Ishikawa (cell line): Measurements from ENCODE around the gene SLC35G3.

Experiments used
- CEBPB ChIP-seq: IDR thresholded peaks from 2 replicates; pipeline ENCODE4 v1.6.1; 2012
- EP300 ChIP-seq: IDR thresholded peaks from 2 replicates; pipeline ENCODE4 v1.6.1; 2012; ENCODE audit warnings: borderline replicate concordance
- FOXM1 ChIP-seq: IDR thresholded peaks from 2 replicates; pipeline ENCODE4 v1.6.1; 2012; ENCODE audit warnings: low read depth, borderline replicate concordance
- MAX ChIP-seq: IDR thresholded peaks from 2 replicates; pipeline ENCODE4 v1.6.1; 2012
- RAD21 ChIP-seq: IDR thresholded peaks from 2 replicates; pipeline ENCODE4 v1.6.1; 2012; ENCODE audit warnings: low read depth
- REST ChIP-seq: IDR thresholded peaks from 2 replicates; pipeline ENCODE4 v1.6.1; 2012; ENCODE audit warnings: low read depth, mild to moderate bottlenecking
- TCF12 ChIP-seq: IDR thresholded peaks from 2 replicates; pipeline ENCODE4 v1.6.1; 2012; ENCODE audit warnings: low read depth
- YY1 ChIP-seq: IDR thresholded peaks from 2 replicates; pipeline ENCODE4 v1.6.1; 2012; ENCODE audit warnings: low read depth

GRCh38 chr17:35164716-35165115 is 29.5 kb downstream of the SLC35G3 start:
- no peak for TF ChIP-seq REST
- TF ChIP-seq TCF12 = no peak
- no peak for TF ChIP-seq MAX
- TF ChIP-seq FOXM1 = no peak
- TF ChIP-seq EP300 = no peak
- TF ChIP-seq RAD21 = no peak
- TF ChIP-seq YY1 = no peak
- no peak for TF ChIP-seq CEBPB
